Neural progenitor cell (in vitro differentiated cells): ENCODE data around the gene TMEM231. TPM values are rescaled to one million over a fixed set of nuclear protein-coding genes. Genes with fewer than 3 reads are reported as not detected.
"Not testable (repeated sequence)": the region's sequence is repeated elsewhere in the genome, so short reads cannot be mapped to it uniquely, and the experiment has no call there.

Experiments
- DNase-seq: peaks from one replicate; pipeline ENCODE4 v3.0.0-alpha.2; 2016; ENCODE audit warnings: low spot score
- H2AFZ ChIP-seq: fragments of 200-600 bp; sonication (generic); replicated peaks from 2 replicates; pipeline ENCODE4 v1.6.1; 2016; ENCODE audit warnings: antibody characterized with exemption
- H3F3A ChIP-seq: fragments of 200-600 bp; sonication (generic); 2 replicates; pipeline ENCODE4 v1.6.1; 2016; ENCODE audit warnings: antibody characterized with exemption, low read depth
- H3K27ac ChIP-seq: fragments of 200-600 bp; sonication (generic); 2 replicates; pipeline ENCODE4 v1.5.1; 2016; ENCODE audit warnings: mild to moderate bottlenecking
- H3K27me3 ChIP-seq: fragments of 200-600 bp; sonication (generic); 2 replicates; pipeline ENCODE4 v1.6.1; 2016; ENCODE audit warnings: mild to moderate bottlenecking, moderate library complexity
- H3K36me3 ChIP-seq: fragments of 200-600 bp; sonication (generic); 2 replicates; pipeline ENCODE4 v1.5.1; 2016
- H3K4me1 ChIP-seq: fragments of 200-600 bp; sonication (generic); 2 replicates; pipeline ENCODE4 v1.6.1; 2016; ENCODE audit warnings: mixed run types
- H3K4me2 ChIP-seq: fragments of 200-600 bp; sonication (generic); 2 replicates; pipeline ENCODE4 v1.6.1; 2016
- H3K4me3 ChIP-seq: fragments of 200-600 bp; sonication (generic); 2 replicates; pipeline ENCODE4 v1.5.1; 2016
- H3K79me2 ChIP-seq: fragments of 200-600 bp; sonication (generic); 2 replicates; pipeline ENCODE4 v1.6.1; 2016; ENCODE audit warnings: low read depth
- H3K9ac ChIP-seq: fragments of 200-600 bp; sonication (generic); 2 replicates; pipeline ENCODE4 v1.6.1; 2016
- H3K9me3 ChIP-seq: fragments of 200-600 bp; sonication (generic); 2 replicates; pipeline ENCODE4 v1.5.1; 2016; ENCODE audit warnings: low read depth
- H4K20me1 ChIP-seq: fragments of 200-600 bp; sonication (generic); 2 replicates; pipeline ENCODE4 v1.6.1; 2016; ENCODE audit warnings: low read depth
- H3K27ac Mint-ChIP-seq: 3 replicates; pipeline ENCODE4 v1.8.0; 2021; ENCODE audit warnings: mixed read lengths
- H3K27me3 Mint-ChIP-seq: 2 replicates; pipeline ENCODE4 v1.8.0; 2022; ENCODE audit warnings: low read depth, mild to moderate bottlenecking, inconsistent platforms, moderate library complexity, mixed read lengths; ENCODE audit not compliant: insufficient read depth
- H3K36me3 Mint-ChIP-seq: 3 replicates; pipeline ENCODE4 v1.8.0; 2021; ENCODE audit warnings: mixed read lengths
- H3K4me1 Mint-ChIP-seq: 3 replicates; pipeline ENCODE4 v1.8.0; 2021; ENCODE audit warnings: mixed read lengths
- H3K4me3 Mint-ChIP-seq: 3 replicates; pipeline ENCODE4 v1.8.0; 2021; ENCODE audit warnings: mild to moderate bottlenecking, moderate library complexity, mixed read lengths
- H3K9me3 Mint-ChIP-seq: 3 replicates; pipeline ENCODE4 v1.8.0; 2020; ENCODE audit warnings: mixed read lengths
- EZH2 ChIP-seq: fragments of 200-600 bp; sonication (generic); IDR thresholded peaks from 2 replicates; pipeline ENCODE4 v1.6.1; 2017; ENCODE audit warnings: antibody characterized with exemption, mild to moderate bottlenecking, moderate library complexity
- EZH2phosphoT487 ChIP-seq: fragments of 200-600 bp; sonication (generic); IDR thresholded peaks from 2 replicates; pipeline ENCODE4 v1.6.1; 2017; ENCODE audit warnings: antibody characterized with exemption
- total RNA-seq: library from RNA; depleted of rRNA; stranded (reverse); fragments of >200 nt; gene quantifications from 2 replicates; pipeline ENCODE4 v1.2.3, GENCODE V29; 2015; ENCODE audit warnings: low replicate concordance
- TF ChIP-seq, protein P1 (sequence below): fragments of 200-600 bp; sonication (generic); IDR thresholded peaks from 2 replicates; pipeline ENCODE4 v1.5.1; 2017; ENCODE audit warnings: antibody characterized with exemption, mild to moderate bottlenecking

Gene TMEM231
- total RNA-seq, 1 donor from 2014 or later, result 10.9 TPM

DNA sequence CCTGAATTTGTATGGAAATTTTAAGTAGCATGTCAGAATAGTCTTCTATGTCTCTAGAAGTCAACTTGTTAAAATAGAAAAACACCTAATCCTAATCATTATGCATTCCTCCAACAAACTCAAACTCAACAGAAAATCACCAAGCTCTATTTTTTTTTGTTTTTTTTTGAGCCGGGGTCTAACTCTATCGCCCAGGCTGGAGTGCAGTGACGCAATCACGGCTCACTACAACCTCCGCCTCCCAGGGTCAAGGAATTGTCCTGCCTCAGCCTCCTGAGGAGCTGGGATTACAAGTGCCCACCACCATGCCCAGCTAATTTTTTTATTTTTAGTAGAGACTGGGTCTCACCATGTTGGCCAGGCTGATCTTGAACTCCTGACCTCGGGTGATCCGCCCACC is 9.8 kb downstream of the TMEM231 start:
- no peaks in the 10 kb centered on the region for H3K9me3 ChIP-seq
- no peak overlapping the region for H2AFZ ChIP-seq
- TF ChIP-seq EZH2 (no peak), EZH2phosphoT487 (no peak)
- TF ChIP-seq, protein P1, sequence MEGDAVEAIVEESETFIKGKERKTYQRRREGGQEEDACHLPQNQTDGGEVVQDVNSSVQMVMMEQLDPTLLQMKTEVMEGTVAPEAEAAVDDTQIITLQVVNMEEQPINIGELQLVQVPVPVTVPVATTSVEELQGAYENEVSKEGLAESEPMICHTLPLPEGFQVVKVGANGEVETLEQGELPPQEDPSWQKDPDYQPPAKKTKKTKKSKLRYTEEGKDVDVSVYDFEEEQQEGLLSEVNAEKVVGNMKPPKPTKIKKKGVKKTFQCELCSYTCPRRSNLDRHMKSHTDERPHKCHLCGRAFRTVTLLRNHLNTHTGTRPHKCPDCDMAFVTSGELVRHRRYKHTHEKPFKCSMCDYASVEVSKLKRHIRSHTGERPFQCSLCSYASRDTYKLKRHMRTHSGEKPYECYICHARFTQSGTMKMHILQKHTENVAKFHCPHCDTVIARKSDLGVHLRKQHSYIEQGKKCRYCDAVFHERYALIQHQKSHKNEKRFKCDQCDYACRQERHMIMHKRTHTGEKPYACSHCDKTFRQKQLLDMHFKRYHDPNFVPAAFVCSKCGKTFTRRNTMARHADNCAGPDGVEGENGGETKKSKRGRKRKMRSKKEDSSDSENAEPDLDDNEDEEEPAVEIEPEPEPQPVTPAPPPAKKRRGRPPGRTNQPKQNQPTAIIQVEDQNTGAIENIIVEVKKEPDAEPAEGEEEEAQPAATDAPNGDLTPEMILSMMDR, result no peak
- Mint-ChIP-seq H3K36me3 (peaks cover 18% of the 10 kb centered on the region), H3K4me3 (no peak overlapping the region), H3K27me3 (no peaks in the 10 kb centered on the region), H3K4me1 (no peaks in the 10 kb centered on the region), H3K27ac (no peak overlapping the region), H3K9me3 (no peaks in the 10 kb centered on the region)
- H4K20me1 ChIP-seq, result no peaks in the 10 kb centered on the region
- no peak overlapping the region for H3K4me3 ChIP-seq
- no peaks in the 10 kb centered on the region for H3K27me3 ChIP-seq
- no peak overlapping the region for H3K27ac ChIP-seq
- H3K4me1 ChIP-seq, result no peaks in the 10 kb centered on the region
- no peak for DNase-seq
- no peaks in the 10 kb centered on the region for H3F3A ChIP-seq
- no peak overlapping the region for H3K9ac ChIP-seq
- H3K36me3 ChIP-seq, result no peaks in the 10 kb centered on the region
- H3K79me2 ChIP-seq, result no peaks in the 10 kb centered on the region
- H3K4me2 ChIP-seq, result no peak overlapping the region

DNA sequence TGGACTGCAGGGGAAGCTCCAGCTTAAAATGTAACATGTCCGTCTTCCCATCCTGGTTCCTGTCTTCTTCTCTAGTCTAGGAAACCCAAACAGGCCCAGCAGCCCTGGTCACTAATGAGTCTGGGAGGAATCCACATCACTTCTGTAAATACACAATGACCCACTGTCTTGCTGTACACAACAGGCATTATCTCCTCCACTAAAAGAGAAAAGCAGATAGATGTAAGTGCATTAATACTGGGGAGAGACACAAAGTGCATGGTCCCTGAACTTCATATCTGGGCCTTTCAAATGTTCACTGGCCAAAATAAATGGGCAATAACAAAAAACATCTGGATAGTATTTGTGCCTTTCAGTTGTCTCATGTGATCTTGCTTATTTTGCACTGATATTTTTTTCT is 10.2 kb downstream of the TMEM231 start:
- not testable (repeated sequence) for H3K27me3 ChIP-seq, H3K27ac Mint-ChIP-seq, H4K20me1 ChIP-seq, H3K27me3 Mint-ChIP-seq, H3K4me1 Mint-ChIP-seq, H3K9me3 Mint-ChIP-seq, H3K4me2 ChIP-seq, H3F3A ChIP-seq, H3K36me3 ChIP-seq, H3K9me3 ChIP-seq, H3K9ac ChIP-seq, H3K4me3 ChIP-seq, H3K4me1 ChIP-seq, DNase-seq, H3K4me3 Mint-ChIP-seq, H3K27ac ChIP-seq, H2AFZ ChIP-seq, H3K79me2 ChIP-seq
- peaks cover 19% of the 10 kb centered on the region for H3K36me3 Mint-ChIP-seq

DNA sequence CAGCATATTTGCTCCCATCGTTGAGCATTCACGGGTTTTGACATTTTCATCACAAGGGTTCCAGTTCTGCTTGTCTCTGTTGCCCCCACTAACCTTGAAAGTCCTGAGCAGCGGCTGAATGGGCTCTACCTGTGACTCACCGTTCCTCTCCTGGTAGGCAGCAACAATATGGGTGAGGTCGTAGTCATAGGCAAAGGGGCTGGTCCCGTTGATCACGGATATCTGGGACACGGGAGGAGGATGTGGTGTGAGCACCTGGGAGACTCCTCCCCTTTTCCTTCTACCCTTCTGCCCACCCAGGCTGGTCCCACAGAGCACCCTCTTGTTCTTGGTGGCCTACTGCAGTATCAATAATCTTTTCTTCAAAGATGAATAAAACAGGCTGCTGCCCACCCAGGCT is 13.6 kb downstream of the TMEM231 start:
- H3K9me3 Mint-ChIP-seq, H3K4me1 Mint-ChIP-seq: not testable (repeated sequence)

DNA sequence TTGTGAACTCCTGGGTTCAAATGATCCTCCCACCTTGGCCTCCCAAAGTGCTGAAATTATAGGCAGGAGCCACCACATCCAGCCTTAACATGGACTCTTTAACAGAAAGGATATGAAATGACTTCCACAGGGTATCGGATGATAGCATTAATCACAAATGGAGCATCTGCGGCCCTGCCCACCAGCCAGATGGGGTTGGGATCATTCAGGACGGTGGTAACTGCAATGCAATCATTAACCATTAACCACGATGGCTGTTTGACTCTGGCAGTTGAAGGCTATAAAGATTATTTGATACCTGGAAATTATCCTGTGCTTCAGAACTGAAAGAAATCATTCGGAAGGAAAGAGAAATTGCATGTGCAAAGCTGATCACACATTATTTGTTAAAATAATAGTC is 14.8 kb downstream of the TMEM231 start:
- no peaks in the 10 kb centered on the region for H4K20me1 ChIP-seq
- Mint-ChIP-seq H3K4me1 (no peaks in the 10 kb centered on the region), H3K4me3 (no peak overlapping the region), H3K36me3 (peaks cover 23% of the 10 kb centered on the region), H3K27ac (no peak overlapping the region), H3K27me3 (peaks cover 3% of the 10 kb centered on the region), H3K9me3 (no peaks in the 10 kb centered on the region)
- TF ChIP-seq EZH2 (no peak), EZH2phosphoT487 (no peak)
- TF ChIP-seq, protein P1, result no peak
- H3K4me3 ChIP-seq, result no peak overlapping the region
- no peak overlapping the region for H3K27ac ChIP-seq
- H2AFZ ChIP-seq, result no peak overlapping the region
- no peak overlapping the region for H3K9ac ChIP-seq
- H3K4me1 ChIP-seq, result no peaks in the 10 kb centered on the region
- no peaks in the 10 kb centered on the region for H3K79me2 ChIP-seq
- no peak overlapping the region for H3K4me2 ChIP-seq
- no peaks in the 10 kb centered on the region for H3K9me3 ChIP-seq
- H3K36me3 ChIP-seq, result no peaks in the 10 kb centered on the region
- H3K27me3 ChIP-seq, result no peaks in the 10 kb centered on the region
- no peak for DNase-seq
- H3F3A ChIP-seq, result no peaks in the 10 kb centered on the region

More for the DNA sequence above, 13.6 kb downstream of the TMEM231 start:
- not testable (repeated sequence) for H4K20me1 ChIP-seq, H3F3A ChIP-seq, H3K4me3 Mint-ChIP-seq, H3K9me3 ChIP-seq, H3K9ac ChIP-seq, DNase-seq, H2AFZ ChIP-seq, H3K4me3 ChIP-seq, H3K36me3 ChIP-seq, H3K27me3 ChIP-seq, H3K27ac ChIP-seq, H3K4me2 ChIP-seq, H3K27ac Mint-ChIP-seq, H3K27me3 Mint-ChIP-seq, H3K4me1 ChIP-seq, H3K79me2 ChIP-seq
- H3K36me3 Mint-ChIP-seq, result peaks cover 23% of the 10 kb centered on the region

DNA sequence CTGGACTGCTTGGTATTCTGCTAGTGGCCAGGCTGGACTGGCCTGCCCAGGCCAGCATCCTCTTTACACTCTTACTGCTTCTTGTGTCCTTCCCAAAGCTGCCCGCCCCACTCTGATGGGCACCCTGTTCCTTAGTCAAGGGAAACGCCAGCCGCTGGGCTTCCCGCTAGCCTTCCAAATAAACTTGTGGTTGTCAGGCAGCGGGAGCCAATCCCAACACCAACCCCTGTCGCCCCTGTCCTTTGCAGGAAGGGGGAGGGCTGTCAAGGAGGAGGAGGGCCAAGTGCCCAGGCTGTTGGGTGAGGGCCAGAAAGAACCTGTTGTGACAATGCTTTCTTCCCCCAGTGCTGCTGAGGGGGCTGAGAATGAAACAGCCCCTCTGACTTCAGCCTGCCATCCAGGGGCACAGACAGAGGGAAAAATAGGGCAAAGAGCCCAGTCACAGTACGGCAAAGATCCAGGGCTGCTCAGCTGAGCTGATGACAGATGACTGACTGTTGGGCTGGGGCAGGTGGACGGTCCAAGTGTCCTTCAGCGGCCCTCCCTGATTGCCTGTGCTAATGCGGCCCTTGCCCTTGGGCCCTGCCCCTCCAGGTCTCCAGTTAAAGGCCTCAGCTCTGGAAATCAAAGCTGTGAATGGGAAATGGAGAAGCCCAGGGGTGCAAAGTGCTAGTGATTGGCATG is 17.0 kb downstream of the TMEM231 start:
- H3K4me1 Mint-ChIP-seq, H3K4me1 ChIP-seq, H2AFZ ChIP-seq, H3K27me3 Mint-ChIP-seq, H3K4me2 ChIP-seq, H3K36me3 ChIP-seq, H3K79me2 ChIP-seq, H3K4me3 Mint-ChIP-seq, H4K20me1 ChIP-seq, H3K27ac Mint-ChIP-seq, H3F3A ChIP-seq, H3K27me3 ChIP-seq, H3K9ac ChIP-seq, DNase-seq, H3K9me3 ChIP-seq, H3K27ac ChIP-seq, H3K9me3 Mint-ChIP-seq, H3K4me3 ChIP-seq: not testable (repeated sequence)
- peaks cover 17% of the 10 kb centered on the region for H3K36me3 Mint-ChIP-seq
